ENCODE results near the gene TREML4.

Gene TREML4

GRCh38 chr6:41182069-41183034, 45.8 kb upstream of the TREML4 start:
- Histone ChIP-seq H3K27me3 (ENCODE audit: insufficient read depth, poor library complexity, severe bottlenecking) (no peaks in the 10 kb centered on the region), H3K27ac (replicated peaks) (peak overlapping the region; percentile 68), H3K4me3 (replicated peaks; ENCODE audit: insufficient read depth, low read length) (no peak overlapping the region)
- peak; percentile 65; the same call in 1 of the 2 replicates for TF ChIP-seq SPI1 (IDR thresholded peaks at IDR 0.05; ENCODE audit: borderline replicate concordance, low read depth)
- no peak for TF ChIP-seq REST (IDR thresholded peaks at IDR 0.05; ENCODE audit: insufficient replicate concordance, low read depth)
- TF ChIP-seq CTCF (IDR thresholded peaks at IDR 0.05; ENCODE audit: insufficient read depth, low read length): peak; percentile 46
- no peak; the same call in 1 of the 2 replicates for TF ChIP-seq POLR2AphosphoS5 (IDR thresholded peaks at IDR 0.05; ENCODE audit: low read depth)
- peak; percentile 40 for TF ChIP-seq GABPA (IDR thresholded peaks at IDR 0.05; ENCODE audit: low read depth)
- DNase-seq (ENCODE audit: low read depth in 1 of 2, low spot score in 1 of 2): peak; percentile 84 to 96

DNA sequence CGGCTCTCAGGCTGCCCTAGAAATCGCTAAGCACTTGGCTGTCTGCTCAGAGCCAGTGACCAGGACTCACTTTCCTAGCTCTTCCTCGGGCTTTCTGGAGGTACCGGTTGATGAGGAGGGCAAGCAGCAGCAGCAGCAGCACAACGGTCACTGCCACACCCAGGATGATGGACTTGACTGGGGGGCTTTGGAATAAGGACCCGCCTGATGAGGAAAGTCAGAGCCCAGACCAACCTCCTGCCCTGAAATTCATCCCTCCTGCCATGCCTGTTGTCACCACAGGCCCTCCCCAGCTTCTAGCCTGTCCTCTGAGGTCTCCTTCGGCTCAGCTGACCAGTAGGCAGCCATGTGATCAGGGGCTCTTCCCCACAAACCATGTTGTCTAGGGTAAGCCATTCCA, 43.4 kb upstream of the TREML4 start:
- no peaks in the 10 kb centered on the region for H3K27me3 ChIP-seq (ENCODE audit: insufficient read depth, poor library complexity, severe bottlenecking)
- no peak overlapping the region for H3K4me3 ChIP-seq (replicated peaks; ENCODE audit: insufficient read depth, low read length)
- DNase-seq (ENCODE audit: low read depth in 1 of 2, low spot score in 1 of 2): no peak
- no peak overlapping the region for H3K27ac ChIP-seq (replicated peaks)
- TF ChIP-seq GABPA (IDR thresholded peaks at IDR 0.05; ENCODE audit: low read depth) (no peak), CTCF (IDR thresholded peaks at IDR 0.05; ENCODE audit: insufficient read depth, low read length) (no peak), POLR2AphosphoS5 (IDR thresholded peaks at IDR 0.05; ENCODE audit: low read depth) (no peak), SPI1 (IDR thresholded peaks at IDR 0.05; ENCODE audit: borderline replicate concordance, low read depth) (no peak), REST (IDR thresholded peaks at IDR 0.05; ENCODE audit: insufficient replicate concordance, low read depth) (no peak)

DNA sequence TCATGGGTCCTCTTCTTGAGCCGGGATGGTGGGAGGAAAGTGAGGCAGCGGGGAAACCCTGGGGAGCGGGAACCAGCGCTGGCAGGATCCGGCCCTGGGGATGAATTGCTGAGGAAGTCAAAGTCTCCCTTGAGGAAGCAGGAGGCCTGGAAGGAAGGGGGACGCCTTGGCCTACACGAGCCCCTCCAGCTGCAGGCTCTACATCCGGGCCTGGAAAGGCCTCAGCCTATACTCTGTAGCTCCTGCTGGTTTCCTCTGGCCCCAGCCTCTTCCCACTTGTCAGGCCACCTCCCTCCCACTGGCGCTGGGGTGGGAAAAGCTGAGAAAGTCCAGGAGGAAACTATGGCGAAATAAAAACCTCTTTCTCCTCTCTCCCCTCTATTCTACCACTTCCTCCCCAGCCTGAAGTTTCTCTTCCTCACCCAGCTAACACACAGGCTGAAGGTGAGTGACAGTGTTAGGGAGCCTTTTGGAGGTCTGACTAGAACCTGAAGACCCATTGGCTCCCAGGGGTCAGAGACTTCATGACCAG, 42.1 kb upstream of the TREML4 start:
- Histone ChIP-seq H3K4me3 (replicated peaks; ENCODE audit: insufficient read depth, low read length) (no peak overlapping the region), H3K27me3 (ENCODE audit: insufficient read depth, poor library complexity, severe bottlenecking) (no peaks in the 10 kb centered on the region), H3K27ac (replicated peaks) (peak overlapping the region; percentile 13; the same call in 1 of the 2 replicates)
- DNase-seq (ENCODE audit: low read depth in 1 of 2, low spot score in 1 of 2): peak in 1 of 2 experiments; percentile 65
- TF ChIP-seq SPI1 (IDR thresholded peaks at IDR 0.05; ENCODE audit: borderline replicate concordance, low read depth) (peak; percentile 84), REST (IDR thresholded peaks at IDR 0.05; ENCODE audit: insufficient replicate concordance, low read depth) (no peak)

Measured in HL-60 (cell line).